ENCODE results near the gene CHPF.

CHPF gene

GRCh38 chr2:219556413-219556812, 12.8 kb upstream of the CHPF start:
- no peak overlapping the region for H3K4me3 ChIP-seq (ENCODE audit: low read length)
- DNase-seq (ENCODE audit: low read depth, low spot score) = no peak

- no peak for DNase-seq (ENCODE audit: low read depth, low spot score)
- no peak overlapping the region for H3K4me3 ChIP-seq (ENCODE audit: low read length)
Observed at GRCh38 chr2:219555956-219556355, 12.3 kb upstream of the CHPF start.

- DNase-seq (ENCODE audit: low read depth, low spot score) = no peak
- H3K4me3 ChIP-seq (ENCODE audit: low read length) = no peak overlapping the region
Observed at GRCh38 chr2:219554350-219554749, 10.7 kb upstream of the CHPF start.

DNA sequence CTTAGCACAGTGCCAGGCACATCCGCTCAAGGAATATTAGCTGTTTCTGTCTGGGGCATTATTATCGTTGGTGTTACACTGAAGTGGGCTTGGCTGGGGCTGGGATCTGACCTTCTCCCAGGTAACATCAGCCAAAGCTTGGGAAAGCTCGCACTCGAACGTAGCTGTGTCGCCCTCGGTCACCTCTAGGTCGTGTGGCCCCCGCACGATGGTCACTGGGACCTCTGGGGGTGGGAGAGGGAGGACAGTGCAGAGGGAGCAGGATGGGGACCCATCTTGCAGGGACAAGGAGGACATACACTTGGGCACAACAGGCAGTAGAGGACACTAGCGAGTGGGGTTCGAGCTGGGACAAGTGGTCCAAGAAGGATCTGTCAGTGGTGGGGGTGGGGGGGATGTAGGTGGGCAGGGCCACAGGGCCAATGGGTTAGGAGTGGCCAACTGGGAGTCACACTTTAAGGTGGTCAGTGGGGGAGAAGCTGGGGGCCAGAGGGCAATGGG, 9.9 kb upstream of the CHPF start:
- DNase-seq (ENCODE audit: low read depth, low spot score) = no peak
- no peak overlapping the region for H3K4me3 ChIP-seq (ENCODE audit: low read length)

- no peak overlapping the region for H3K4me3 ChIP-seq (ENCODE audit: low read length)
- DNase-seq (ENCODE audit: low read depth, low spot score) = no peak
Observed at GRCh38 chr2:219553168-219553417, 9.5 kb upstream of the CHPF start.

- no peak for DNase-seq (ENCODE audit: low read depth, low spot score)
Observed at GRCh38 chr2:219552382-219553167, 9.0 kb upstream of the CHPF start.

GRCh38 chr2:219551441-219552381, 8.1 kb upstream of the CHPF start:
- H3K4me3 ChIP-seq (ENCODE audit: low read length) = no peak overlapping the region
- no peak for DNase-seq (ENCODE audit: low read depth, low spot score)

More at GRCh38 chr2:219552382-219553167, 9.0 kb upstream of the CHPF start:
- H3K4me3 ChIP-seq (ENCODE audit: low read length) = no peak overlapping the region

DNA sequence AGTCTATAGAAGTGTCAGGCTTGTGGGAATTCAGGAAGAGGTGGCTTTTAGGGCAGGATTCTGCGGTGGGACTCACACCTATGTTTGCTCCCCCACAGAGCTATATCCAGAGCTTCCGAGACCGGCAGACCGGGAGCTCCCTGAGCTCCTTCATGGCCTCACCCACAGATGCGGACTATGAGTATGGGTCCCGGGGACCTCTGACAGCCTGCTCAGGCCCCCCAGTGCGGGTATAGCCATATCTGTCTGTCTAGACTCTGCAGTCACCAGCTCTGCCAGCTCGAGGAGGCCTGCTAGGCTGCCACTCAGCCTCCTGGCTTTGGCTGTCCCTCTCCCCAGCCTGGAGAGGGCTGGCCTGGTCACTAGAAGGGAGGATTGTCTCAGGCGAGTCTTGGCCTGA, 6.0 kb upstream of the CHPF start:
- no peak overlapping the region for H3K4me3 ChIP-seq (ENCODE audit: low read length)

GRCh38 chr2:219548990-219549389, 5.4 kb upstream of the CHPF start:
- DNase-seq (ENCODE audit: low read depth, low spot score) = no peak
- H3K4me3 ChIP-seq (ENCODE audit: low read length) = no peak overlapping the region

More for the DNA sequence above, 6.0 kb upstream of the CHPF start:
- no peak for DNase-seq (ENCODE audit: low read depth, low spot score)

DNA sequence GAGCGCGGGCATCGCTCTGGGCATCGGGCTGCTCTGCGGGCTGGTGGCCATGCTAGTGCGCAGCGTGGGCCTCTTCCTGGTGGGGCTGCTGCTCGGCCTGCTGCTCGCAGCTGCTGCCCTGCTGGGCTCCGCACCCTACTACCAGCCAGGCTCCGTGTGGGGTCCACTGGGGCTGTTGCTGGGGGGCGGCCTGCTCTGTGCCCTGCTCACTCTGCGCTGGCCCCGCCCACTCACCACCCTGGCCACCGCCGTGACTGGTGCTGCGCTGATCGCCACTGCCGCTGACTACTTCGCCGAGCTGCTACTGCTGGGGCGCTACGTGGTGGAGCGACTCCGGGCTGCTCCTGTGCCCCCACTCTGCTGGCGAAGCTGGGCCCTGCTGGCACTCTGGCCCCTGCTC, 4.0 kb upstream of the CHPF start:
- H3K4me3 ChIP-seq (ENCODE audit: low read length) = no peak overlapping the region
- no peak for DNase-seq (ENCODE audit: low read depth, low spot score)

- DNase-seq (ENCODE audit: low read depth, low spot score) = no peak
- no peak overlapping the region for H3K4me3 ChIP-seq (ENCODE audit: low read length)
Observed at GRCh38 chr2:219545943-219546352, 2.3 kb upstream of the CHPF start.

DNA sequence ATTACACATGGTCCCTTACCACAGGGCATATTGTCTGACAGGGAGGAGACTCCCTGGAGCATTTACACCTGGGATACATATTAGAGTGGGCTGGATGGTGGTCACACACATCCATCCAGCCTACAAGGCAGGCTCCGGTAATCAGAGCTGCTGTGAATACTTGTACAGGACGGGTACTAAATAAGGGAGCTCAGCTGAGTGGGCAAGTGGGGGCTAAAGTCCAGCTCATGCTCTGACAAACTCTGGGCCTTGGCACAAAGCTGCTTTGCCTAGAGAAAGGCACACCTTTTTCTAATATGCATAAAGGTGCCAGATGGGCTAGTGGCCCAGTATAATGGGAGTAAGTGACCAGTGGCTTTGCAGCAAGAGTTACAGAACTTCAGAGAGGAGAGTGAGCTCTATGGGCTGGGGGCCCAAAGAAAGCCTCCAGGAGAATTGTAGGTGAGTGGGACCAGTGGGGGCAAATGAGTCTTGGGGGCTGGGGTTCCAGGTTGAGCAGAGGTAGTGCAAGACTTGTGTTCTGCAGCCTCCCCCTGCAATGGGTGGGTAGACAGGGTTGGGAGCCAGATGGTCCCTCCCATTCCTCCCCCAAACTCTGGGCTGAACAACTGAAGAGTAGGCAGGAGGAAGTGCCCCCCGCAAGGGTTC, 1.8 kb upstream of the CHPF start:
- no peak for DNase-seq (ENCODE audit: low read depth, low spot score)
- H3K4me3 ChIP-seq (ENCODE audit: low read length) = no peak overlapping the region

DNA sequence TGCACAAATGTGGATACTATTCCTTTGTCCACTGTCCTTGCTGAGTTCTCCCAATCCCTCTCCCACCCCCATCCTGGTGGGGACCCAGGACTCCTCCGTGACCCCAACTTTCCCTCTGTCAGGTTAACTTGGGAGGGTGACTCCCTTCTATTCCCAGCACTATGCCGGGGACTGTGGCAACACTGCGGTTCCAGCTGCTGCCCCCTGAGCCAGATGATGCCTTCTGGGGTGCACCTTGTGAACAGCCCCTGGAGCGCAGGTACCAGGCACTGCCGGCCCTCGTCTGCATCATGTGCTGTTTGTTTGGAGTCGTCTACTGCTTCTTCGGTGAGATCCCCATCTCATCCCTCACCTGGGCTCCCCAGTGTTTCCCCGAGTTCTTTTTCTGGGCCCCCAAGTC, 958 bp upstream of the CHPF start:
- H3K4me3 ChIP-seq (ENCODE audit: low read length) = peak overlapping the region; percentile 61; the same call in 1 of the 2 replicates
- DNase-seq (ENCODE audit: low read depth, low spot score) = no peak

GRCh38 chr2:219542931-219543595, 546 bp downstream of the CHPF start:
- H3K4me3 ChIP-seq (ENCODE audit: low read length) = peak overlapping the region; percentile 61
- no peak for DNase-seq (ENCODE audit: low read depth, low spot score)

GRCh38 chr2:219541611-219542180, 1.9 kb downstream of the CHPF start:
- DNase-seq (ENCODE audit: low read depth, low spot score) = peak; percentile 76
- peak overlapping the region; percentile 45 for H3K4me3 ChIP-seq (ENCODE audit: low read length)

GRCh38 chr2:219540784-219541504, 2.7 kb downstream of the CHPF start:
- DNase-seq (ENCODE audit: low read depth, low spot score) = no peak
- no peak overlapping the region for H3K4me3 ChIP-seq (ENCODE audit: low read length)

DNA sequence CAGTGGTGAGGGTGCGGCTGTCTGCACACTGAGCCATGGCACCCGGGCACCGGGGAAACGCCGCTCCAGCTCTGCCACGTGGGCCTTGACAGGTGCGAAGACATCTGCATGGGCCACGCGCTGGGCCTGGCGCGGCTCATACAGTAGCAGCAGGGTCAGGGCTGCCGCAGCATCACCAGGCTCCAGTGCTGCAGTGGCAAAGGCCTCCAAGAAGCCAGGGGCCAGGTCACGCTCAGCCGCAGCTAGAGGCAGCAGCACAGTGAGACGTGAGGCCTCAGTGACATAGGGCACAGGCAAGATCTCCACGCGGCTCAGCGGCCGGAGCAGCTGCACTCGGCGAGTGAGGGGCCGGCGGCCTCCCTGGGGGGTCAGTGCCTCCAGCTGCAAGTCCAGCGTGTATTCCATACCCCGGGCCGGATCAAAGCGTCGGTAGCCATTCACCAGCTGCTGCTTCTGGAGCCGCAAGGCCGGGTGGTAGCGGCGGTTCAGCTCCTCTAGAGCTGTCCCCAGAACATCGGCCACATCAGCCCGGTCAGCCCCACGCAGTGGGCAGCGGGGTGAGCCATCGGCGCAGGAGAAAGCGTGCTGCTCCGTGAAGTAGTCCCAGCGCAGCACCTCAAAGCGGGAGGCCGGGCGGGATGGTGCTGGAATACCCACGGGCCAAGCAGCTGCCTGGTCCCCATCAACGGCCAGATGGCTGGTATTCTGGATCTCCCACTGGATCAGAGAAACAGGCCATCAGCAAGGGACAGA, 3.5 kb downstream of the CHPF start:
- H3K4me3 ChIP-seq (ENCODE audit: low read length) = no peak overlapping the region
- no peak for DNase-seq (ENCODE audit: low read depth, low spot score)
